ENCODE results near the gene DYNC2I2. TPM values are rescaled to one million over a fixed set of nuclear protein-coding genes. Genes with fewer than 3 reads are reported as not detected.

DYNC2I2 gene
- total and polyA plus RNA-seq, 4 donors = 10.9 to 58.0 (median 19.6) TPM

- 94% methylated on average over 36 of the region's 36 CpGs for WGBS
- H3K27me3 ChIP-seq (ENCODE audit: control insufficient read depth in 4 of 4, insufficient read depth in 4 of 4, low read length in 3 of 4) = no peaks in the 10 kb centered on the region
- H3K4me3 ChIP-seq (ENCODE audit: low read depth in 1 of 3, low read length in 3 of 3) = no peak overlapping the region
- no peak overlapping the region for H3K9ac ChIP-seq (ENCODE audit: low read depth in 1 of 2, low read length in 2 of 2)
- H3K36me3 ChIP-seq (ENCODE audit: control insufficient read depth in 4 of 4, insufficient read depth in 3 of 4, low read depth in 1 of 4, low read length in 3 of 4) = no peaks in the 10 kb centered on the region
- H3K27ac ChIP-seq (ENCODE audit: low read depth in 1 of 2, low read length in 2 of 2) = no peak overlapping the region
- peaks cover 0 to 8% (median 0%) of the 10 kb centered on the region in 4 donors for H3K4me1 ChIP-seq (ENCODE audit: control insufficient read depth in 4 of 4, insufficient read depth in 4 of 4, low read length in 3 of 4)
- TF ChIP-seq RXRA (IDR thresholded peaks at IDR 0.05) = no peak
- no peak for TF ChIP-seq JUND (IDR thresholded peaks at IDR 0.05)
- TF ChIP-seq REST (IDR thresholded peaks at IDR 0.05) = no peak
- TF ChIP-seq GABPA (IDR thresholded peaks at IDR 0.05 in 1 of 2, conservative IDR thresholded peaks at IDR 0.05 in 1 of 2) = no peak
- H3K9me3 ChIP-seq (ENCODE audit: control insufficient read depth in 4 of 4, low read length in 3 of 4) = no peaks in the 10 kb centered on the region
- no peak for DNase-seq (ENCODE audit: low spot score)
Measured at GRCh38 chr9:128705051-128705965, 48.7 kb upstream of the DYNC2I2 start.

- H3K27ac ChIP-seq (ENCODE audit: low read depth in 1 of 2, low read length in 2 of 2) = peak overlapping the region; percentile 9 to 18
- H3K4me3 ChIP-seq (ENCODE audit: low read depth in 1 of 3, low read length in 3 of 3) = no peak overlapping the region
- no peaks in the 10 kb centered on the region for H3K9me3 ChIP-seq (ENCODE audit: control insufficient read depth in 4 of 4, low read length in 3 of 4)
- no peaks in the 10 kb centered on the region for H3K36me3 ChIP-seq (ENCODE audit: control insufficient read depth in 4 of 4, insufficient read depth in 3 of 4, low read depth in 1 of 4, low read length in 3 of 4)
- DNase-seq (ENCODE audit: low spot score) = no peak
- WGBS = 93% methylated on average over 5 of the region's 5 CpGs
- TF ChIP-seq SP1 (IDR thresholded peaks at IDR 0.05) (no peak), HNF4A (conservative IDR thresholded peaks at IDR 0.05) (no peak), NR2F2 (IDR thresholded peaks at IDR 0.05) (no peak), ZBTB33 (IDR thresholded peaks at IDR 0.05) (no peak), ATF3 (IDR thresholded peaks at IDR 0.05) (no peak), EGR1 (IDR thresholded peaks at IDR 0.05; ENCODE audit: low read depth in 2 of 2) (no peak), REST (IDR thresholded peaks at IDR 0.05) (no peak), RAD21 (IDR thresholded peaks at IDR 0.05) (no peak), CTCF (IDR thresholded peaks at IDR 0.05; ENCODE audit: low read depth, low read length, missing input control) (no peak), JUND (IDR thresholded peaks at IDR 0.05) (no peak), YY1 (IDR thresholded peaks at IDR 0.05) (no peak), FOXA2 (IDR thresholded peaks at IDR 0.05) (no peak), RXRA (IDR thresholded peaks at IDR 0.05) (no peak), HNF4G (IDR thresholded peaks at IDR 0.05) (no peak), TAF1 (conservative IDR thresholded peaks at IDR 0.05) (no peak)
- peaks cover 0 to 8% (median 0%) of the 10 kb centered on the region in 4 donors for H3K4me1 ChIP-seq (ENCODE audit: control insufficient read depth in 4 of 4, insufficient read depth in 4 of 4, low read length in 3 of 4)
- no peaks in the 10 kb centered on the region for H3K27me3 ChIP-seq (ENCODE audit: control insufficient read depth in 4 of 4, insufficient read depth in 4 of 4, low read length in 3 of 4)
- H3K9ac ChIP-seq (ENCODE audit: low read depth in 1 of 2, low read length in 2 of 2) = no peak overlapping the region
Measured at GRCh38 chr9:128704356-128704670, 47.7 kb upstream of the DYNC2I2 start.
